Thyroid gland (tissue), 4 donors: Measurements from ENCODE around the gene ACTR8. TPM values are rescaled to one million over a fixed set of nuclear protein-coding genes. Genes with fewer than 3 reads are reported as not detected.

Experiments used
- DNase-seq, 2 donors: peaks; one replicate each; pipeline ENCODE4 v3.0.0-alpha.2; 2019
- H3K27ac ChIP-seq, 3 donors: fragments of 200-600 bp; sonication (generic); 1 replicate in 2 of 3; 2 replicates in 1 of 3; pipeline ENCODE4 v1.5.1; 2016 to 2019; ENCODE audit warnings: mild to moderate bottlenecking in 1 of 3, moderate library complexity in 1 of 3
- H3K27me3 ChIP-seq: fragments of 200-600 bp; sonication (generic); one replicate; pipeline ENCODE4 v1.5.1; 2019
- H3K36me3 ChIP-seq, 2 donors: fragments of 200-600 bp; sonication (generic); one replicate each; pipeline ENCODE4 v1.5.1; 2016 to 2019
- H3K4me1 ChIP-seq, 2 donors: fragments of 200-600 bp; sonication (generic); one replicate each; pipeline ENCODE4 v1.5.1; 2017 to 2019
- H3K4me3 ChIP-seq, 3 donors: fragments of 200-600 bp; sonication (generic); replicated peaks in 1 of 3; 1 replicate in 2 of 3; 2 replicates in 1 of 3; pipeline ENCODE4 v1.5.1; 2016; ENCODE audit warnings: mild to moderate bottlenecking in 1 of 3
- H3K9me3 ChIP-seq: fragments of 200-600 bp; sonication (generic); one replicate; pipeline ENCODE4 v1.5.1; 2017
- POLR2A ChIP-seq, 2 donors: fragments of 450-650 bp; IDR thresholded peaks; one replicate each; pipeline ENCODE4 v1.6.1; 2017; ENCODE audit warnings: antibody characterized with exemption in 2 of 2, mild to moderate bottlenecking in 2 of 2, moderate library complexity in 1 of 2
- WGBS, 2 donors: methylation state at CpG; one replicate each; pipeline ENCODE4 v1.1.5; 2017; 5-methylcytosine and 5-hydroxymethylcytosine counted together
- intact Hi-C: fragments of 100-400 bp; cut with DNase I; formaldehyde crosslinking; loops from one replicate; pipeline ENCODE4 v1.15.1; 2023
- total RNA-seq, 4 donors: library from RNA; depleted of rRNA; stranded (reverse); fragments of >200 nt; gene quantifications; one replicate each; pipeline ENCODE4 v1.2.3, GENCODE V29; 2016
- TF ChIP-seq, protein P1 (sequence below), 6 experiments: fragments of 200-600 bp in 3 of 6; fragments of 450-650 bp in 3 of 6; sonication (generic) in 3 of 6; IDR thresholded peaks; one replicate each; pipeline ENCODE4 v1.5.1; 2016 to 2019; ENCODE audit warnings: antibody characterized with exemption in 6 of 6, mild to moderate bottlenecking in 2 of 6, inconsistent platforms in 1 of 6, moderate library complexity in 1 of 6

ACTR8 gene
- total RNA-seq, 4 donors from 2014 or later, result 29.0 to 31.7 (median 29.4) TPM

DNA sequence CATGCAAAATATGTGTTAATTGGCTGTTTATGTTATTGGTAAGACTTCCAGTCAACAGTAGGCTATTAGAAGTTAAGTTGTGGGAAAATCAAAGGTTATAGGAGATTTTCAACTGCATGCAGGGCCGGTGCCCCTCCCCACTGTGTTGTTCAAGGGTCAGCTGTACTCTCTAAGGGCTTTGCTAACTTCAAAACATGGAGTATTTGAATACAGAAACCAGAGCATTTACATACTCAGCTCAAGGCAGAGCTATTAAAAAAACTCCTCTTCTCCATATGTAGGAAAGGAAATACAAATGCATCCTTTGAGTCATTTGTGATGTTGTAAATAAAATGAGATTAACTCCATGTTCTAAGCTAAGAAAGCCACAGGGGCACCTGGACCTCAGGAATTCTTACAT lies 18.8 kb downstream of the ACTR8 start:
- no peaks in the 10 kb centered on the region for H3K27me3 ChIP-seq
- H3K4me3 ChIP-seq, result no peak overlapping the region
- DNase-seq, result no peak
- WGBS, 2 donors, result 74 to 86% methylated on average over 1 of the region's 1 CpG
- peaks cover 15 to 36% of the 10 kb centered on the region in 2 donors for H3K36me3 ChIP-seq
- TF ChIP-seq POLR2A (IDR thresholded peaks at IDR 0.05), result no peak
- TF ChIP-seq, protein P1, sequence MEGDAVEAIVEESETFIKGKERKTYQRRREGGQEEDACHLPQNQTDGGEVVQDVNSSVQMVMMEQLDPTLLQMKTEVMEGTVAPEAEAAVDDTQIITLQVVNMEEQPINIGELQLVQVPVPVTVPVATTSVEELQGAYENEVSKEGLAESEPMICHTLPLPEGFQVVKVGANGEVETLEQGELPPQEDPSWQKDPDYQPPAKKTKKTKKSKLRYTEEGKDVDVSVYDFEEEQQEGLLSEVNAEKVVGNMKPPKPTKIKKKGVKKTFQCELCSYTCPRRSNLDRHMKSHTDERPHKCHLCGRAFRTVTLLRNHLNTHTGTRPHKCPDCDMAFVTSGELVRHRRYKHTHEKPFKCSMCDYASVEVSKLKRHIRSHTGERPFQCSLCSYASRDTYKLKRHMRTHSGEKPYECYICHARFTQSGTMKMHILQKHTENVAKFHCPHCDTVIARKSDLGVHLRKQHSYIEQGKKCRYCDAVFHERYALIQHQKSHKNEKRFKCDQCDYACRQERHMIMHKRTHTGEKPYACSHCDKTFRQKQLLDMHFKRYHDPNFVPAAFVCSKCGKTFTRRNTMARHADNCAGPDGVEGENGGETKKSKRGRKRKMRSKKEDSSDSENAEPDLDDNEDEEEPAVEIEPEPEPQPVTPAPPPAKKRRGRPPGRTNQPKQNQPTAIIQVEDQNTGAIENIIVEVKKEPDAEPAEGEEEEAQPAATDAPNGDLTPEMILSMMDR (IDR thresholded peaks at IDR 0.05), result no peak
- no peaks in the 10 kb centered on the region for H3K9me3 ChIP-seq
- intact Hi-C loops, result no loop called here
- H3K4me1 ChIP-seq, result no peaks in the 10 kb centered on the region
- no peak overlapping the region for H3K27ac ChIP-seq

DNA sequence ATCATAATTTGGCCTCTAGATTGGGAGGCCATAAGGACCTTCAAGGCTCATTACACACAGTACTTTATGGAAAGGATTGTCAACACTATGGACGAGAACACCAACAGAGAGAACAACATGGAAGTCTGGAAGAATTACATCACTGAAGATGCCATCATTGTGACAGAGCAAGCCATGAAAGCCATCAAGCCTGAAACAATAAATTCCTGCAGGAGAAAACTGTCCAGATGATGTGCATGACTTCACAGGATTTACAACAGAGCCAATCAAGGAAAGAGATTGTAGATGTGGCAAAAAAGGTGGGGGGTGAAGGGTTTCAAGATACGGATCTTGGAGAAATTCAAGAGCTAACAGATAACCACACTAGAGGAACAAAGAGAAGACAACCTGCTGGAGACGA lies 19.7 kb downstream of the ACTR8 start:
- Histone ChIP-seq H3K27me3 (no peaks in the 10 kb centered on the region), H3K4me1 (no peaks in the 10 kb centered on the region), H3K4me3 (no peak overlapping the region), H3K36me3 (peaks cover 15 to 33% of the 10 kb centered on the region in 2 donors), H3K9me3 (no peaks in the 10 kb centered on the region), H3K27ac (no peak overlapping the region)
- no peak for DNase-seq
- intact Hi-C loops, result no loop called here
- TF ChIP-seq, protein P1 (IDR thresholded peaks at IDR 0.05), result no peak
- no peak for TF ChIP-seq POLR2A (IDR thresholded peaks at IDR 0.05)
- WGBS, 2 donors, result 92 to 94% methylated on average over 3 of the region's 3 CpGs

DNA sequence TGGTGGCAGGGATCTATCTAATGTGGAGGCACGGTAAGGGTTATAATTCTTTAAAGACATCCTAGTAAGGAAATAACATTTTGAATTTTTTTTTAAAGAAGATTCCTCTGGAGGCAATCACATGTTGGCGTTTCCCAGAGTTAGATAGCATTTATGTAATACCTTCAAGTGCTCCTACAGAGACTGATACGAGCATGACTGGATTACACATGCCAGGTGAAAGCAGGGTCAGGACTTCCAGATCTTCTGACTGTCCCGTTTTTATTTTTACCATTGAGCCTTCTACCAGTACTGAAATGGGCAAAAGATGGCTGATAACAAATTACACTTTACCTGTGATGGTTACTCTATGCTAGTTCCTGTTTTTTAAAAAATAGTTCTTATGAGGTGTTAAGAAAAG lies 21.8 kb downstream of the ACTR8 start:
- Histone ChIP-seq H3K27ac (no peak overlapping the region), H3K36me3 (peaks cover 11 to 33% of the 10 kb centered on the region in 2 donors), H3K4me1 (peaks cover 0 to 5% of the 10 kb centered on the region in 2 donors), H3K9me3 (no peaks in the 10 kb centered on the region), H3K27me3 (no peaks in the 10 kb centered on the region), H3K4me3 (no peak overlapping the region)
- 88 to 90% methylated on average over 4 of the region's 4 CpGs for WGBS, 2 donors
- DNase-seq, result no peak
- TF ChIP-seq, protein P1 (IDR thresholded peaks at IDR 0.05), result no peak
- TF ChIP-seq POLR2A (IDR thresholded peaks at IDR 0.05), result no peak
- intact Hi-C loops, result no loop called here

DNA sequence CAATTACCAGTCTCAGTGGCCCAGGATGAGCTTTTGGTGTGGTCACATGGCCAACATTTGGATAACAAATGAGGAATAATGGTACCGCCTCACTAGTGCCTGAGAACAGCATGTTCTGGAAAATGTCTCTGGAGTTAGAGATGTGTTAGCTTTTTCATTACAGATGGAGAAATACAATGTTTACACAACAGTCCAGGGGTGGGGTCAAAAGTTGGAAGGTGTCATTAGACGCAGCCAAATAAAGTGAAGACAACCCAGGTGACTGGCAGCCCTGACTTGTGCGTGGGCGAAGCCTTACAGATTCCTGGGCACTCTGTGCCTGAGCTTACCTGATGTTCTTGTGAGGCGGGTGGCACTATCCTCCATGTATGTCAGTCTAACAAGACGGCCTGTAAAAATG lies 22.8 kb downstream of the ACTR8 start:
- Histone ChIP-seq H3K4me3 (no peak overlapping the region), H3K9me3 (no peaks in the 10 kb centered on the region), H3K27ac (no peak overlapping the region), H3K36me3 (peaks cover 7 to 27% of the 10 kb centered on the region in 2 donors), H3K4me1 (peaks cover 0 to 5% of the 10 kb centered on the region in 2 donors), H3K27me3 (no peaks in the 10 kb centered on the region)
- no peak for DNase-seq
- intact Hi-C loops, result no loop called here
- 97 to 98% methylated on average over 6 of the region's 6 CpGs for WGBS, 2 donors
- TF ChIP-seq, protein P1 (IDR thresholded peaks at IDR 0.05), result no peak
- no peak for TF ChIP-seq POLR2A (IDR thresholded peaks at IDR 0.05)

DNA sequence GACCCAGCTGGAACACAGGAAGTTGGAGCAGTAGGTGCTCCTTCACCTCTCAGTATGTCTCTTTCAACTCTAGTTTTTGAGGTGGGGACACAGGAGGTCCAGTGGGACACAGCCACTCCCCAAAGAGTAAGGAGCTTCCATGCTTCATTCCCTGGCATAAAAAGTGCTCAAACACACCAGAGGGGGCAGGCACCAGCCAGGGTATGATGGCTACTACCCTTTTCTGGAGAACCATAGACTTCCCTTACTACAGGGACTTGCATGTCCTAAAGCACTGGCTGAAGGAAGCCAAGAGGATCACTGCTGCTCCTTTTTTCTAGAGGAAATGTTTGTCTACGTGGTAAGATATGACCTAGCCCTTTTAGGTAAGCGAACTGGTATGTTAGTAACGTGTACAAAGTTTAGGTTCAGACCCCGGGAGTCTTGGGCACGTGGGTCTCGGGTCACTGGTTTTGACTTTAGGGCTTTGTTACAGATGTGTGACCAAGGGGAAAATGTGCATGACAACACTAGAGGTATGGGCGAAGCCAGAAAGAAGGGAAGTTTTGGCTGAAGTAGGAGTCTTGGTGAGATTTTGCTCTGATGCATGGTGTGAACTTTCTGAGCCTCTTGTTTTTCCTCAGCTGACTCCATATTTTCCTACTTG lies 23.7 kb downstream of the ACTR8 start:
- DNase-seq, result no peak
- 88 to 92% methylated on average over 7 of the region's 7 CpGs for WGBS, 2 donors
- Histone ChIP-seq H3K4me1 (peaks cover 0 to 5% of the 10 kb centered on the region in 2 donors), H3K36me3 (peaks cover 7 to 20% of the 10 kb centered on the region in 2 donors), H3K27ac (no peak overlapping the region), H3K9me3 (no peaks in the 10 kb centered on the region), H3K4me3 (no peak overlapping the region), H3K27me3 (no peaks in the 10 kb centered on the region)
- intact Hi-C loops, result no loop called here
- TF ChIP-seq, protein P1 (IDR thresholded peaks at IDR 0.05), result no peak
- no peak for TF ChIP-seq POLR2A (IDR thresholded peaks at IDR 0.05)
